ENCODE results near the gene SHKBP1. TPM values are rescaled to one million over a fixed set of nuclear protein-coding genes. Genes with fewer than 3 reads are reported as not detected.

Gene SHKBP1
- total RNA-seq, 1 donor from 2014 or later = 51.6 TPM

- peak in 1 of 3 experiments; percentile 30 for TF ChIP-seq CTCF (IDR thresholded peaks at IDR 0.05)
- no peak for TF ChIP-seq POLR2A (IDR thresholded peaks at IDR 0.05)
- H3K27ac ChIP-seq = no peak overlapping the region
- no peaks in the 10 kb centered on the region for H3K36me3 ChIP-seq
- DNase-seq (ENCODE audit: extremely low spot score in 2 of 2) = no peak
- peaks cover 6% of the 10 kb centered on the region for H3K4me1 ChIP-seq
- intact Hi-C loops (cut with DNase I) = no loop called here
- H3K9me3 ChIP-seq = no peaks in the 10 kb centered on the region
- no peak overlapping the region for H3K4me3 ChIP-seq
- no peaks in the 10 kb centered on the region for H3K27me3 ChIP-seq
These were observed 27.5 kb upstream of the SHKBP1 start for GRCh38 chr19:40549007-40549708.

- no peaks in the 10 kb centered on the region for H3K9me3 ChIP-seq
- no peaks in the 10 kb centered on the region for H3K36me3 ChIP-seq
- no peaks in the 10 kb centered on the region for H3K27me3 ChIP-seq
- no peak for DNase-seq (ENCODE audit: extremely low spot score in 2 of 2)
- H3K27ac ChIP-seq = no peak overlapping the region
- peaks cover 6% of the 10 kb centered on the region for H3K4me1 ChIP-seq
- intact Hi-C loops (cut with DNase I) = no loop called here
- H3K4me3 ChIP-seq = no peak overlapping the region
- TF ChIP-seq POLR2AphosphoS5 (IDR thresholded peaks at IDR 0.05; ENCODE audit: insufficient read depth in 1 of 2, low read depth in 1 of 2) (no peak), CTCF (IDR thresholded peaks at IDR 0.05) (no peak), POLR2A (IDR thresholded peaks at IDR 0.05) (no peak)
These were observed 25.7 kb upstream of the SHKBP1 start for GRCh38 chr19:40550951-40551350.

- no peak for TF ChIP-seq POLR2A (IDR thresholded peaks at IDR 0.05)
- TF ChIP-seq CTCF (IDR thresholded peaks at IDR 0.05) = no peak
- no peak for TF ChIP-seq POLR2AphosphoS5 (IDR thresholded peaks at IDR 0.05; ENCODE audit: insufficient read depth in 1 of 2, low read depth in 1 of 2)
- Histone ChIP-seq H3K27ac (no peak overlapping the region), H3K9me3 (no peaks in the 10 kb centered on the region), H3K27me3 (no peaks in the 10 kb centered on the region), H3K36me3 (no peaks in the 10 kb centered on the region), H3K4me1 (peaks cover 6% of the 10 kb centered on the region), H3K4me3 (no peak overlapping the region)
- no peak for DNase-seq (ENCODE audit: extremely low spot score in 2 of 2)
- intact Hi-C loops (cut with DNase I) = no loop called here
These were observed 23.8 kb upstream of the SHKBP1 start for GRCh38 chr19:40552848-40553247.

GRCh38 chr19:40553885-40554857 lies 22.5 kb upstream of the SHKBP1 start:
- Histone ChIP-seq H3K4me1 (peaks cover 1% of the 10 kb centered on the region), H3K4me3 (no peak overlapping the region), H3K9me3 (no peaks in the 10 kb centered on the region), H3K27me3 (no peaks in the 10 kb centered on the region), H3K36me3 (no peaks in the 10 kb centered on the region), H3K27ac (no peak overlapping the region)
- intact Hi-C loops (cut with DNase I) = no loop called here
- DNase-seq (ENCODE audit: extremely low spot score in 2 of 2) = no peak
- TF ChIP-seq POLR2AphosphoS5 (IDR thresholded peaks at IDR 0.05; ENCODE audit: insufficient read depth in 1 of 2, low read depth in 1 of 2) (no peak), CTCF (IDR thresholded peaks at IDR 0.05) (no peak), POLR2A (IDR thresholded peaks at IDR 0.05) (no peak)
